SK-N-MC (cell line): ENCODE results near the gene STKLD1.

ENCODE experiments used
- DNase-seq: peaks from one replicate; pipeline ENCODE4 v3.0.0-alpha.2; 2011; ENCODE audit warnings: low read depth, low spot score
- H3K27ac ChIP-seq: fragments of 200-600 bp; sonication (generic); 2 replicates; pipeline ENCODE4 v1.5.1; 2016; ENCODE audit warnings: mixed run types
- H3K36me3 ChIP-seq: fragments of 200-600 bp; sonication (generic); 2 replicates; pipeline ENCODE4 v1.6.1; 2017; ENCODE audit warnings: antibody characterized with exemption, low read length, mixed read lengths; ENCODE audit not compliant: insufficient read depth
- H3K4me3 ChIP-seq: fragments of 200-600 bp; sonication (generic); 2 replicates; pipeline ENCODE4 v1.5.1; 2016
- H3K9ac ChIP-seq: fragments of 200-600 bp; sonication (generic); 2 replicates; pipeline ENCODE4 v1.8.0; 2017; ENCODE audit warnings: mixed run types, mixed read lengths; ENCODE audit not compliant: insufficient read length
- H3K9me3 ChIP-seq: fragments of 200-600 bp; sonication (generic); 2 replicates; pipeline ENCODE4 v1.6.1; 2017; ENCODE audit warnings: low read depth, mild to moderate bottlenecking, antibody characterized with exemption, low read length, moderate library complexity, mixed read lengths
- EZH2 ChIP-seq: fragments of 200-600 bp; sonication (generic); IDR thresholded peaks from one replicate; pipeline ENCODE4 v1.6.1; 2017; ENCODE audit warnings: antibody characterized with exemption
- FOXP2 ChIP-seq: optimal IDR thresholded peaks from 2 replicates; pipeline ENCODE3; 2011; ENCODE audit warnings: mild to moderate bottlenecking, moderate library complexity; ENCODE audit not compliant: insufficient read depth; ENCODE audit errors: extremely low read length, control extremely low read depth
- POLR2AphosphoS5 ChIP-seq: IDR thresholded peaks from 2 replicates; pipeline ENCODE4 v1.6.1; 2012; ENCODE audit warnings: mild to moderate bottlenecking, low read depth, low read length, borderline replicate concordance

Gene STKLD1

GRCh38 chr9:133393399-133393798 is 17.2 kb downstream of the STKLD1 start:
- TF ChIP-seq FOXP2 (no peak), POLR2AphosphoS5 (no peak), EZH2 (no peak)
- Histone ChIP-seq H3K4me3 (no peak overlapping the region), H3K27ac (no peak overlapping the region), H3K9ac (no peak overlapping the region), H3K9me3 (no peaks in the 10 kb centered on the region), H3K36me3 (no peaks in the 10 kb centered on the region)
- no peak for DNase-seq

GRCh38 chr9:133394687-133395271 is 18.6 kb downstream of the STKLD1 start:
- no peak overlapping the region for H3K9ac ChIP-seq
- H3K9me3 ChIP-seq: no peaks in the 10 kb centered on the region
- TF ChIP-seq EZH2: no peak
- no peak for TF ChIP-seq FOXP2
- no peak for TF ChIP-seq POLR2AphosphoS5
- no peaks in the 10 kb centered on the region for H3K36me3 ChIP-seq
- H3K27ac ChIP-seq: no peak overlapping the region
- H3K4me3 ChIP-seq: no peak overlapping the region
- no peak for DNase-seq

- H3K4me3 ChIP-seq: no peak overlapping the region
- H3K27ac ChIP-seq: no peak overlapping the region
- no peak for TF ChIP-seq POLR2AphosphoS5
- TF ChIP-seq FOXP2: no peak
- no peak for TF ChIP-seq EZH2
- H3K9me3 ChIP-seq: no peaks in the 10 kb centered on the region
- H3K9ac ChIP-seq: no peak overlapping the region
- no peaks in the 10 kb centered on the region for H3K36me3 ChIP-seq
- no peak for DNase-seq
Observed at GRCh38 chr9:133396952-133397351, 20.8 kb downstream of the STKLD1 start.

GRCh38 chr9:133397370-133397769 is 21.2 kb downstream of the STKLD1 start:
- H3K36me3 ChIP-seq: no peaks in the 10 kb centered on the region
- no peak overlapping the region for H3K4me3 ChIP-seq
- no peak overlapping the region for H3K27ac ChIP-seq
- no peaks in the 10 kb centered on the region for H3K9me3 ChIP-seq
- H3K9ac ChIP-seq: no peak overlapping the region
- DNase-seq: no peak
- no peak for TF ChIP-seq POLR2AphosphoS5
- no peak for TF ChIP-seq EZH2
- no peak for TF ChIP-seq FOXP2

- no peak for DNase-seq
- TF ChIP-seq POLR2AphosphoS5 (no peak), FOXP2 (no peak), EZH2 (no peak)
- no peaks in the 10 kb centered on the region for H3K36me3 ChIP-seq
- no peak overlapping the region for H3K27ac ChIP-seq
- H3K4me3 ChIP-seq: no peak overlapping the region
- no peak overlapping the region for H3K9ac ChIP-seq
- no peaks in the 10 kb centered on the region for H3K9me3 ChIP-seq
Observed at GRCh38 chr9:133397895-133398294, 21.7 kb downstream of the STKLD1 start.

GRCh38 chr9:133400292-133400691 is 24.1 kb downstream of the STKLD1 start:
- Histone ChIP-seq H3K9ac (no peak overlapping the region), H3K4me3 (no peak overlapping the region), H3K36me3 (peaks cover 2% of the 10 kb centered on the region), H3K27ac (no peak overlapping the region), H3K9me3 (no peaks in the 10 kb centered on the region)
- TF ChIP-seq FOXP2 (no peak), POLR2AphosphoS5 (peak; percentile 22; the same call in 1 of the 2 replicates)
- DNase-seq: no peak

GRCh38 chr9:133401588-133401987 is 25.4 kb downstream of the STKLD1 start:
- Histone ChIP-seq H3K9me3 (no peaks in the 10 kb centered on the region), H3K36me3 (peaks cover 15% of the 10 kb centered on the region), H3K4me3 (no peak overlapping the region), H3K27ac (no peak overlapping the region), H3K9ac (no peak overlapping the region)
- no peak for TF ChIP-seq EZH2
- no peak for TF ChIP-seq FOXP2
- DNase-seq: no peak

- Histone ChIP-seq H3K4me3 (no peak overlapping the region), H3K9me3 (no peaks in the 10 kb centered on the region), H3K9ac (no peak overlapping the region), H3K27ac (no peak overlapping the region), H3K36me3 (peaks cover 26% of the 10 kb centered on the region)
- TF ChIP-seq EZH2: no peak
- no peak for DNase-seq
Observed at GRCh38 chr9:133402689-133403088, 26.5 kb downstream of the STKLD1 start.

- Histone ChIP-seq H3K9me3 (no peaks in the 10 kb centered on the region), H3K36me3 (peaks cover 35% of the 10 kb centered on the region), H3K4me3 (no peak overlapping the region), H3K27ac (no peak overlapping the region), H3K9ac (no peak overlapping the region)
- TF ChIP-seq EZH2 (no peak), POLR2AphosphoS5 (no peak), FOXP2 (no peak)
- no peak for DNase-seq
Observed at GRCh38 chr9:133403766-133404453, 27.7 kb downstream of the STKLD1 start.
